H1 (cell line): ENCODE results near the gene PGAM5. TPM values are rescaled to one million over a fixed set of nuclear protein-coding genes. Genes with fewer than 3 reads are reported as not detected.

Experiments used
- CTCF ChIA-PET: fragments of 300-600 bp; sonication (Branson Sonifier 250); formaldehyde crosslinking; loops from one replicate; lab custom pipeline; 2021; ENCODE audit not compliant: partially characterized antibody; lab: Charles Lee
- POLR2A ChIA-PET: fragments of 300-600 bp; sonication (Branson Sonifier 250); formaldehyde crosslinking; loops from one replicate; lab custom pipeline; 2021; ENCODE audit warnings: inconsistent platforms; ENCODE audit not compliant: partially characterized antibody; lab: Charles Lee
- DNase-seq, 2 experiments: peaks; one replicate each; pipeline versions ENCODE4 v3.0.0 to v3.0.0-alpha.2; 2010 to 2022; ENCODE audit warnings: low spot score in 2 of 2, low read depth in 1 of 2, mixed read lengths in 1 of 2
- FAIRE-seq: peaks from 2 replicates; lab custom pipeline; 2011; peaks lifted over from hg19 to GRCh38; lab: Jason Lieb, UNC
- H2AFZ ChIP-seq: 2 replicates; pipeline ENCODE4 v1.8.1; 2012; ENCODE audit warnings: low read length, inconsistent platforms
- H2AK5ac ChIP-seq: 2 replicates; pipeline ENCODE4 v1.6.1; 2013; ENCODE audit warnings: low read depth, low read length
- H2BK120ac ChIP-seq: replicated peaks from 2 replicates; pipeline ENCODE3; 2013; ENCODE audit warnings: low read depth, low read length, inconsistent platforms
- H2BK12ac ChIP-seq: 2 replicates; pipeline ENCODE4 v1.6.1; 2013; ENCODE audit warnings: low read depth, low read length
- H2BK15ac ChIP-seq: 2 replicates; pipeline ENCODE4 v1.6.1; 2013; ENCODE audit warnings: low read length
- H2BK20ac ChIP-seq: 2 replicates; pipeline ENCODE4 v1.6.1; 2013; ENCODE audit warnings: low read length
- H2BK5ac ChIP-seq: 2 replicates; pipeline ENCODE4 v1.6.1; 2013; ENCODE audit warnings: low read depth, low read length
- H3K14ac ChIP-seq: 2 replicates; pipeline ENCODE4 v1.6.1; 2013; ENCODE audit warnings: inconsistent platforms; ENCODE audit not compliant: insufficient read length
- H3K18ac ChIP-seq: 2 replicates; pipeline ENCODE4 v1.6.1; 2013; ENCODE audit warnings: low read length; ENCODE audit errors: extremely low read depth
- H3K23ac ChIP-seq: 2 replicates; pipeline ENCODE4 v1.6.1; 2013; ENCODE audit warnings: inconsistent platforms; ENCODE audit not compliant: insufficient read length
- H3K23me2 ChIP-seq: 2 replicates; pipeline ENCODE4 v1.6.1; 2013; ENCODE audit warnings: low read depth, low read length
- H3K27ac ChIP-seq: 2 replicates; pipeline ENCODE4 v1.6.1; 2011; ENCODE audit warnings: low read depth, low read length, inconsistent platforms
- H3K27me3 ChIP-seq, 4 experiments: replicated peaks in 1 of 4; 1 replicate in 1 of 4; 2 replicates in 3 of 4; pipeline versions ENCODE4 v1.6.1 to v1.8.1; 2011 to 2013; ENCODE audit warnings: low read length in 3 of 4, mild to moderate bottlenecking in 3 of 4, inconsistent platforms in 2 of 4, mixed read lengths in 2 of 4, moderate library complexity in 1 of 4; ENCODE audit not compliant: control insufficient read depth in 3 of 4, insufficient read depth in 3 of 4; ENCODE audit errors: extremely low read depth in 1 of 4
- H3K36me3 ChIP-seq, 4 experiments: 2 replicates each; pipeline versions ENCODE4 v1.6.1 to v1.8.1; 2011 to 2013; ENCODE audit warnings: mild to moderate bottlenecking in 4 of 4, low read length in 3 of 4, moderate library complexity in 2 of 4, control low read depth in 1 of 4, inconsistent platforms in 1 of 4; ENCODE audit not compliant: insufficient read depth in 4 of 4, control insufficient read depth in 2 of 4
- H3K4ac ChIP-seq: replicated peaks from 2 replicates; pipeline ENCODE3; 2013; ENCODE audit warnings: low read length, low read depth, mixed read lengths, inconsistent platforms; ENCODE audit not compliant: insufficient read length
- H3K4me1 ChIP-seq, 4 experiments: replicated peaks in 1 of 4; 1 replicate in 1 of 4; 2 replicates in 3 of 4; pipeline versions ENCODE4 v1.6.1 to v1.8.1; 2011 to 2013; ENCODE audit warnings: low read length in 3 of 4, inconsistent platforms in 2 of 4, mixed read lengths in 1 of 4; ENCODE audit not compliant: insufficient read depth in 4 of 4, control insufficient read depth in 3 of 4
- H3K4me2 ChIP-seq, 2 experiments: 2 replicates each; pipeline versions ENCODE4 v1.6.1 to v1.8.1; 2011 to 2013; ENCODE audit warnings: low read depth in 2 of 2, low read length in 2 of 2, control low read depth in 1 of 2, inconsistent platforms in 1 of 2, mild to moderate bottlenecking in 1 of 2; ENCODE audit not compliant: insufficient read depth in 1 of 2
- H3K4me3 ChIP-seq, 4 experiments: fragments of 200-600, 300-600 bp in 1 of 4; sonication (generic), shearing (Covaris generic), sonication (Bioruptor Twin) in 1 of 4; 2 replicates each; pipeline versions ENCODE4 v1.5.1 to v1.8.1; 2011 to 2016; ENCODE audit warnings: low read length in 4 of 4, low read depth in 3 of 4, control low read depth in 2 of 4, inconsistent platforms in 2 of 4, mild to moderate bottlenecking in 2 of 4, mixed read lengths in 1 of 4, moderate library complexity in 1 of 4; ENCODE audit not compliant: insufficient read depth in 2 of 4; ENCODE audit errors: extremely low read depth in 1 of 4
- H3K56ac ChIP-seq: replicated peaks from 2 replicates; pipeline ENCODE3; 2013; ENCODE audit warnings: low read depth, mild to moderate bottlenecking, mixed read lengths, low read length, inconsistent platforms; ENCODE audit not compliant: insufficient read length
- H3K79me1 ChIP-seq: 2 replicates; pipeline ENCODE4 v1.6.1; 2013; ENCODE audit warnings: low read depth, low read length, control low read depth
- H3K79me2 ChIP-seq, 2 experiments: 2 replicates each; pipeline versions ENCODE4 v1.6.1 to v1.8.1; 2012 to 2013; ENCODE audit warnings: low read length in 2 of 2, mild to moderate bottlenecking in 2 of 2, inconsistent platforms in 1 of 2; ENCODE audit not compliant: insufficient read depth in 2 of 2, control insufficient read depth in 1 of 2
- H3K9ac ChIP-seq, 4 experiments: replicated peaks in 1 of 4; 1 replicate in 1 of 4; 2 replicates in 3 of 4; pipeline versions ENCODE4 v1.6.1 to v1.8.1; 2011 to 2013; ENCODE audit warnings: low read depth in 3 of 4, low read length in 3 of 4, control low read depth in 2 of 4, mild to moderate bottlenecking in 2 of 4, moderate library complexity in 2 of 4, inconsistent platforms in 1 of 4; ENCODE audit errors: extremely low read depth in 1 of 4
- H3K9me3 ChIP-seq, 2 experiments: 2 replicates each; pipeline versions ENCODE4 v1.6.1 to v1.8.1; 2012 to 2013; ENCODE audit warnings: mild to moderate bottlenecking in 2 of 2, moderate library complexity in 2 of 2, control low read depth in 1 of 2, inconsistent platforms in 1 of 2, low read depth in 1 of 2, low read length in 1 of 2, mixed read lengths in 1 of 2; ENCODE audit not compliant: insufficient read depth in 2 of 2
- H4K20me1 ChIP-seq, 2 experiments: replicated peaks in 1 of 2; 2 replicates each; pipeline versions ENCODE3 to v1.8.1; 2011 to 2013; ENCODE audit warnings: inconsistent platforms in 2 of 2, low read length in 2 of 2, mild to moderate bottlenecking in 1 of 2; ENCODE audit not compliant: insufficient read depth in 2 of 2, control insufficient read depth in 1 of 2
- H4K5ac ChIP-seq: 2 replicates; pipeline ENCODE4 v1.6.1; 2013; ENCODE audit warnings: low read length, low read depth, mixed read lengths, inconsistent platforms; ENCODE audit not compliant: insufficient read length
- H4K8ac ChIP-seq: 2 replicates; pipeline ENCODE4 v1.8.0; 2013; ENCODE audit warnings: mild to moderate bottlenecking, moderate library complexity, low read length, inconsistent platforms; ENCODE audit not compliant: insufficient read depth; ENCODE audit errors: extremely low read depth
- H4K91ac ChIP-seq: replicated peaks from 2 replicates; pipeline ENCODE3; 2013; ENCODE audit warnings: low read length, mixed read lengths, inconsistent platforms; ENCODE audit not compliant: insufficient read length
- EP300 ChIP-seq, 2 experiments: IDR thresholded peaks; 1 replicate in 1 of 2; 2 replicates in 1 of 2; pipeline ENCODE4 v1.6.1; 2011 to 2012; ENCODE audit warnings: low read depth in 2 of 2, low read length in 2 of 2, mild to moderate bottlenecking in 2 of 2, borderline replicate concordance in 1 of 2, inconsistent platforms in 1 of 2, moderate library complexity in 1 of 2
- EZH2 ChIP-seq: fragments of 200-600 bp; sonication (generic); IDR thresholded peaks from 2 replicates; pipeline ENCODE4 v1.7.1; 2012; ENCODE audit warnings: low read depth, mild to moderate bottlenecking, moderate library complexity, low read length, inconsistent platforms; ENCODE audit not compliant: severe bottlenecking
- JUND ChIP-seq: IDR thresholded peaks from 2 replicates; pipeline ENCODE4 v1.6.1; 2011; ENCODE audit warnings: mild to moderate bottlenecking, improper control_type of control experiment, low read length
- KDM1A ChIP-seq: fragments of 200-600, 300-600 bp; sonication (generic); IDR thresholded peaks from 2 replicates; pipeline ENCODE4 v1.7.1; 2016; ENCODE audit warnings: mild to moderate bottlenecking, low read length, borderline replicate concordance
- RFX5 ChIP-seq: IDR thresholded peaks from 2 replicates; pipeline ENCODE4 v1.6.1; 2011; ENCODE audit warnings: low read depth, low read length, improper control_type of control experiment, borderline replicate concordance
- RNF2 ChIP-seq: fragments of 200-900, 300-1000 bp; sonication (generic); IDR thresholded peaks from 2 replicates; pipeline ENCODE4 v1.7.1; 2016; ENCODE audit warnings: borderline replicate concordance, low read depth, mild to moderate bottlenecking, antibody characterized with exemption, low read length; ENCODE audit not compliant: poor library complexity, severe bottlenecking; ENCODE audit errors: missing control alignments
- SIN3A ChIP-seq, 2 experiments: IDR thresholded peaks in 1 of 2; conservative IDR thresholded peaks in 1 of 2; 2 replicates each; pipeline ENCODE4 v1.6.1; 2011 to 2012; ENCODE audit warnings: low read length in 2 of 2, improper control_type of control experiment in 1 of 2, low read depth in 1 of 2, mild to moderate bottlenecking in 1 of 2
- SUZ12 ChIP-seq: fragments of 200-600 bp; sonication (generic); IDR thresholded peaks from 2 replicates; pipeline ENCODE4 v1.6.1; 2012; ENCODE audit warnings: mild to moderate bottlenecking, inconsistent platforms, low read length, moderate library complexity, mixed read lengths
- TAF1 ChIP-seq: IDR thresholded peaks from 2 replicates; pipeline ENCODE4 v1.6.1; 2011; ENCODE audit warnings: mild to moderate bottlenecking, low read depth, low read length
- TCF12 ChIP-seq: IDR thresholded peaks from 2 replicates; pipeline ENCODE4 v1.6.1; 2011; ENCODE audit warnings: low read depth, mild to moderate bottlenecking, low read length
- ZNF274 ChIP-seq: IDR thresholded peaks from 2 replicates; pipeline ENCODE4 v1.7.0; 2012; ENCODE audit warnings: low read length, borderline replicate concordance; ENCODE audit errors: extremely low read depth
- WGBS, 2 experiments: shearing (Covaris generic) in 1 of 2; methylation state at CpG; one replicate each; pipeline versions ENCODE4 v1.1.6 to v1.1.7; 2013 to 2015; ENCODE audit warnings: low lambda C conversion rate in 2 of 2, mixed read lengths in 2 of 2, inconsistent platforms in 1 of 2, low coverage in 1 of 2, missing lambda C conversion rate in 1 of 2; ENCODE audit not compliant: insufficient replicate concordance in 2 of 2, insufficient coverage in 1 of 2, insufficient read length in 1 of 2; ENCODE audit errors: extremely low coverage in 1 of 2, missing lambda C conversion rate in 1 of 2; 5-methylcytosine and 5-hydroxymethylcytosine counted together
- polyA plus RNA-seq, 7 experiments: library from polyadenylated mRNA; depleted of rRNA in 3 of 7; stranded (reverse) in 5 of 7; unstranded in 2 of 7; fragments of >200 nt in 5 of 7; fragments of 200-250 nt in 2 of 7; gene quantifications; 1 replicate in 5 of 7; 2 replicates in 1 of 7; 4 replicates in 1 of 7; pipeline versions ENCODE4 v1.2.1 to v1.2.3, GENCODE V29; 2011 to 2013; ENCODE audit warnings: missing spikeins in 2 of 7, mixed read lengths in 2 of 7
- total RNA-seq: library from RNA; stranded (reverse); fragmentation: NEBNext Ultra II Directional; extraction: Animal tissue kit (Norgen Biotek cat#: 25700); gene quantifications from 2 replicates; pipeline ENCODE4 v1.2.1, GENCODE V29; 2021
- TF ChIP-seq, protein P1 (sequence below): IDR thresholded peaks from 2 replicates; pipeline ENCODE4 v1.6.1; 2012; ENCODE audit warnings: inconsistent platforms

The PGAM5 gene
- total and polyA plus RNA-seq, 2 of the 8 experiments (the other 6 are each of a cell fraction or from before 2014, with no cell fraction given): 66.4 to 84.0 TPM

DNA sequence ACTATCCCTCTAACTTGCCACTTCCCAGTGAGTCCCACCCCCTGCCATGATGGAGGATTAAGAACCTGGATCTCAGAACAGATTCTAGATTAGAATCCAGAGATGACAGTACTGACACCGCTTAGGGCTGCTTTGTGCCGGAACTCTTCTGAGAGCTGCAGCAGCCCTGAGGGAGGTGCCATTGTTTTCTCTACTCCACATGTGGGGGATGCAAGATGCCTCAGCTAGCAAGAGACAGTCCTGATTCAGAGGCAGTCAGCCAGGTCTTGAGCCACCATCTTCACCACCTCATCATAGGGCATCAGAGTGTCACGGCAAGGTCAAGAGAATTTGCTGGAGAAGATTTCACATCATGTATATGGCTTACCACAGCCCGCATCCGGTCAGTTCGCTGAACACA is 3.4 kb upstream of the PGAM5 start:
- Histone ChIP-seq H3K79me1 (no peaks in the 10 kb centered on the region; the same call in 1 of the 2 replicates), H2BK20ac (no peak overlapping the region), H3K27ac (no peak overlapping the region), H4K20me1 (peaks cover 0 to 2% of the 10 kb centered on the region in 2 experiments), H3K56ac (no peak overlapping the region), H2BK120ac (no peak overlapping the region), H3K9ac (no peak overlapping the region), H3K79me2 (peaks cover 6 to 11% of the 10 kb centered on the region in 2 experiments), H4K91ac (no peak overlapping the region), H2BK15ac (no peak overlapping the region), H3K4me1 (no peaks in the 10 kb centered on the region; a peak in 2 of 7 replicates), H3K23me2 (peaks cover 6% of the 10 kb centered on the region; the same call in 1 of the 2 replicates), H2BK12ac (no peak overlapping the region), H2BK5ac (no peak overlapping the region; the same call in 1 of the 2 replicates), H3K27me3 (no peaks in the 10 kb centered on the region), H4K5ac (no peak overlapping the region), H3K23ac (no peak overlapping the region), H2AFZ (no peak overlapping the region), H3K18ac (no peak overlapping the region), H3K36me3 (peaks cover 0 to 4% (median 0%) of the 10 kb centered on the region in 4 experiments; a peak in 1 of 8 replicates), H3K14ac (no peak overlapping the region), H4K8ac (no peak overlapping the region), H3K4ac (no peak overlapping the region), H3K4me3 (no peak overlapping the region), H2AK5ac (0 out of 2 replicates have a peak overlapping the region, but pooled peaks have one; percentile 9), H3K4me2 (no peak overlapping the region), H3K9me3 (no peaks in the 10 kb centered on the region; a peak in 1 of 4 replicates)
- FAIRE-seq: no peak
- ChIA-PET POLR2A (interaction anchor here (0.9 to 3.8 kb wide), 6 partner anchors 8 to 50 kb away, joined by 3 to 17 read pairs (median 5); no protein-coding TSS in a partner anchor), CTCF (no interaction called here)
- 94% methylated on average over 6 of the region's 6 CpGs; no CpG with 5 or more reads in 1 of the 2 experiments for WGBS, 2 experiments
- DNase-seq: no peak
- TF ChIP-seq ZNF274: no peak
- no peak for TF ChIP-seq EP300 (IDR thresholded peaks at IDR 0.05; ENCODE audit: borderline replicate concordance in 1 of 2, low read depth in 2 of 2, low read length in 2 of 2)
- TF ChIP-seq KDM1A: no peak
- no peak for TF ChIP-seq TAF1
- no peak for TF ChIP-seq SIN3A (conservative IDR thresholded peaks at IDR 0.05 in 1 of 2, IDR thresholded peaks at IDR 0.05 in 1 of 2; ENCODE audit: low read depth in 1 of 2, low read length in 2 of 2)
- TF ChIP-seq, protein P1, sequence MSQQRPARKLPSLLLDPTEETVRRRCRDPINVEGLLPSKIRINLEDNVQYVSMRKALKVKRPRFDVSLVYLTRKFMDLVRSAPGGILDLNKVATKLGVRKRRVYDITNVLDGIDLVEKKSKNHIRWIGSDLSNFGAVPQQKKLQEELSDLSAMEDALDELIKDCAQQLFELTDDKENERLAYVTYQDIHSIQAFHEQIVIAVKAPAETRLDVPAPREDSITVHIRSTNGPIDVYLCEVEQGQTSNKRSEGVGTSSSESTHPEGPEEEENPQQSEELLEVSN: no peak
- TF ChIP-seq JUND: no peak
- no peak for TF ChIP-seq TCF12
- no peak for TF ChIP-seq EZH2
- TF ChIP-seq RNF2: no peak
- no peak for TF ChIP-seq RFX5
- no peak for TF ChIP-seq SUZ12
